NCI-H1105 treated with DMSO at 0.1 percent for 48 hours (cell line): Measurements from ENCODE around the gene P4HTM.
A peak's percentile ranks its signal among the peaks of the same experiment; 100 is the strongest.

Experiments used
- DNase-seq: peaks from one replicate; lab custom pipeline; 2025; lab: John Stamatoyannopoulos, UW

Gene P4HTM

DNA sequence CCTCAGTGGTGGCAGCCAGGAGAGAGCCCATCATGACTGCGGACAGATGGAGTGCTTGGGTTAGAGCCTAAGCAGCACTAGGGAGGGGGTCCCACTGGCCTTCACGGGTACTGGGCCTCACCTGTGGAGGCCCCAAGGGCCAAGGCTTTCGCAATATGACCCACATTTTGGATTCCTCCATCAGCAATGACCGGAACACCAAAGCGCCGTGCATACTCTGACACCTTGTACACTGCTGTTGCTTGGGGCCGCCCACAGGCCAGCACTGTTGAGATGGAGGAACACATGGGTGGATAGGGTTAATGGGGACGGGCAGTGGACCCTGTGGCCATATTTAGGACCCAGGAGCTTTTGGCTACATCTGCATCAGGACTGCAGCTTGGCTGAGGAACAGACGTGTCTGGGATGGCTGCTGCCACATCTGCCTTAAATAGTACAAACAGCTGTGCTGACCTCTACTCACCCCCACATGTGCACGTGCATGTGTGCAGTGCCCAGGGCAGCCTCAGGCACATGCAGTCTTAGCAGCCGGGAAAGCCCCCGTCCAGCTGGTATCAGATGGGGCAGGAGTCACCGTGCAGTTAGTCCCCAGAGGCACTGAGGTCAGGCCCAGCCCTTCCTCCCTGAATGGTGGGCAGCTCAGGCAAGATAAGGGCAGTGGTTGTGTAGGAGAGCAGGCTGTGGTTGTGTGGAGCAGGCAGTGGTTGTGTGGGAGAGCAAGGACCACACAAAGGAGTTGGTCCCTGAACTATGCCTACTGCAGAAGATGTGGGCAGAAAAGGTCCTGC is 35.2 kb downstream of the P4HTM start:
- no peak for DNase-seq

DNA sequence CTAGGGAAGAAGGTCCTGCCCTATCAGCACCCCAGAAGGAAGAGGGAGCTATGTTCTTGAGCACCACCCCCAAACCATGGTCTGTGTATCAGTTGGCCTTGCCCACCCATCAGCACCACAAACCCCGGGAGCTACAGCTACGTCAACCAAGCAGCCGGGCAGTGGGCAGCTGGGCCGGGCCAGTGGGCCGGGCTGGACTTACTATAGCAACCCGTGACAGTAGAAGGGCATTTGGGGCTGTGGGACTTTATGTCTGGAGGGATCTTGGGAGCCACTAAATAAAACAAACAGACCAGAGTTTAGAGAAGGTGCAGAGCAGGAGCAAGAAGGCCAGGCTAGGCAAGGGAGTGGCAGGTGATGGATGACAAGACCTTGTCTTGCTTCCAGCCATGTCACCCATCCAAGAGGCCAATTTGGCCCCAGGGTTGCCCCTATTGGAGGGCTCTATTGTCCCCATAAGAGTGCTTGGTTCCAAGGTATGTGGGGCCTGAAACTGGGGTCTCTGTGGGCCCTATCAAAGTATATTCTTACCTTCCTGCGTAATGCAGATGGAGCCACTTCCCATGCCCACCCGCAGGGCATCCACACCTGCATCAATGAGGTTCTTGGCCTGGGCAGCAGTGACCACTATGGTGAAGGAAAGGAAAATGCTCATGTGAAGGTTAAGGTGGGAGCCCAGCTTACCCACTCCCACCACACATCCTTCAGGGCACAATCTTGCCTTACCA is 35.9 kb downstream of the P4HTM start:
- DNase-seq: no peak

DNA sequence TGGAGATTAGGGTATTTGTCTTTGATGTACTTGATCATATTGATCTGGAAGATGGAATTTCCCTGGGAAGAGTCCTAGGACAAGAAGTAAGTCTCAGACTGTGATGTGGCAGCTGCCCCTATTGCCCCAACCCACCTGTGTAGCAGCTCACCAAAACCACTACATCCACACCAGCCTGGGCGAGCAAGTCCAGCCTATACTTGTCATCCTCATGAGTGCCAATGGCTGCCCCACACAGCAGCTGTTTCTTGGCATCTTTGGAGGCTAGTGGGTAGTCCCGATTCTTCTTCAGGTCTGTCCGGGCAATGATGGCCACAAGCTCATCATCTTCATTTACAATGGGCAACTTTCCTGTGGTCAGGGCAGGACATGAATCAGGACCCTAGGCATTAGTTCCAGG is 36.5 kb downstream of the P4HTM start:
- DNase-seq: no peak

DNA sequence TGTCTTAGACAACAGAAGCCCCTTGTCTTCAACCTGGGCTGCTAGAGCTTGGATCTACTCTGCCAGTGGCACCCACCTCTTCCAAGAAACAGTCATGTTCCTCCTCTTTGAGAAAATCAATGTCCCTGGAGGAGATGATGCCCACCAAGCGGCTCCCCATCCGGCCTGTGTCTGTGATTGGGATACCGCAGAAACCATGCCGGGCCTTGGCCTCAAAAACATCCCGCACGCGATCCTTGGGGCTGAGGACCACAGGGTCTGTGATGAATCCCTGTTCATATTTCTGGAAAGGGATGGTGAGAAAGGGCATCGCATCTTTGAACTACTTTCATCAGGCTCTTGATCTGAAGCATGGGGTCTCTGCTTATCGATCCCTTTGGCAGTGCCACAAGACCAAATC is 37.6 kb downstream of the P4HTM start:
- no peak for DNase-seq

- no peak for DNase-seq
Measured at GRCh38 chr3:49028298-49028672, 38.2 kb downstream of the P4HTM start.

DNA sequence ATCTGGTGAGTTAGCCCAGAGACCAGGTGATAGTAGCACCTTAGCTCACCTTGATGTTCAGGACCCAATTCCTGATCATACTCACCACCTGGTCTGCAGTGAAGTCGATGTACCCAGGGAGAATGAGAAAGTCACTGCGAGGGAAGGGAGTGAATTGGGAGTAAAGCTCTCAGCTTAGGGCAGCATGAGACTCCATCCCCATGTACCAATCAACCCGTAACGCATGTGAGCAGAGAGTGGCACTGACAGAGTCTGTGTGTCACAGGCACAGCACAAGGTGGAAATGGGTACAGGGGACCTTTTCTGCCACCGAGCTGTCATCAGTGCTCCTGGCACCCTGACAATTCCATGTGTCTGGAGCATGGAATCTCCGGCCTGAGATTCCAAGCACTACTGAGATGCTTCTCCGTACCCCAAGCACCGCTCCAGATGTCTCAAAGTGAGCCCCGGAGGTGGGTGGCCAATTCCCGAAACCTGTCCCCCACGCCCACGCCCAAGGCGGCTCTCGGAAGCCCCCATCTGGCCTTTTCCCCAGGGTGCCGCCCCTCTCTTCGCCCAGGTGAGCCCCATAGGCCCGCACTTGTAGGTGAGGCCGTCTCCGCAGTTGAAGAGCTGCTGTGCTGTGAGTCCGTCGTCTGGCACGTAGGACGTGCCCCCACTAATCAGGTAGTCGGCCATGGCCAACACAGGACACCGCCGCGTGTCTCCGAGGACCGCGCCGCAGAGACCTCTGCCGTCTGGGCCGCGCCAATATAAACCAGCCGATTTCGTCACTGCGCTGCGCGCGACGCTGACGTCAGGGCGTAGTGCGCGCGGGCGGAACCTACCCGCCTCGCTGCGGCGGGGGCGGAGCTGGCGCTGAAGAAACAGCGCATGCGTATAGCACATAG is 38.9 kb downstream of the P4HTM start, which contains the start of gene IMPDH2:
IMPDH2 (minus strand) TSS at position 726 of the 890 bp plus-strand sequence; CDS start at position 678, 48 bp downstream.
- DNase-seq: peak; percentile 72

- no peak for DNase-seq
Measured at GRCh38 chr3:49029563-49029884, 39.5 kb downstream of the P4HTM start.

DNA sequence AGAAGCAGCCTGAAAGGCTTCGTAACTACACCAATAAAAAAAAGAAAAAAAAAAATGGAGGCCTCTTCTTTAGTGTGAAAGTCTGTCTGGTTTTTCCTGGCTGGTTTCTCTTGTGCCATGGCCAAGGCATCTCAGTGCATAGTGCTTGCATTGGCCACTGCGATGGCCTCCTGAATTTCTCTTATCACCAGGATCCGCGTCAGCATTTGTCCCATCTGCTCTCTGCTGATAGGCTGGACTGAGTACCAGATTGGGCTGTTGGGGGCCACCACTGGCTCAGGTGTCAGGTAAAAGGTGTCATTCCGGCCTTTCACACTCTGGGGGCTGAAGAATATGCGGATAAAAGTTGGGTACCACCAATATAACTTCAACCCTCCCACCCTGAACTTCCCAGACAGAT is 40.3 kb downstream of the P4HTM start:
- no peak for DNase-seq

DNA sequence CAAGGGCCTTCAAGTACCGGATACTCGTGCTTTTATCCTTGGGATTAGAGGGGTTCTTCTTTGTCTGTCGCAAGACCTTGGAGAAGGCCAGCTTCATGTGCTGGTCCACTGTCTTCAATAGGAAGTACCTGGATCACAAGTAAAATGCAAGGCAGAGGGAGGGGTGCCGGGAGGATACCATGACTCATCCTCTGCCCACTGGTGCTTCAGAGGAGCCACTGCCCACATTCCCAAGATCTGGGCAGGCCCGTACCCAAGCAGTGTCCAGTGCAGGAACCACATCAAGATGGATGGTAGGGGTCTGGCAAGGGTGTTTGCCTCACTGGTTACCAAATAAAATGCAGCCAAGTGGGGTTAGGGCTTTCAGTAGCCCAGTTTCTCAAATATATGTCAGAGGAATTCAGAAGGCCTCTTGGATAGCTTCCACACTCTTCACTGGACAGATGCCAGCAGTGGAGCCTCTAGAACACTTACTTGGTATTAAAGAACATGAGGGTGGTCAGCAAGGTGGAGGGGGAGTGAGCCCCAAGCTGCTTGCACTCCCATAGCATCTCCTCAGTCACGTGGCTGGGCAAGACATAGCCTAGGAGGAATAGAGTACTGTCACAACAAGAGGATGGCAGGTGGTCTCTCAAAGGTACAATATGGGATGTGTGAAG is 42.7 kb downstream of the P4HTM start:
- DNase-seq: no peak

DNA sequence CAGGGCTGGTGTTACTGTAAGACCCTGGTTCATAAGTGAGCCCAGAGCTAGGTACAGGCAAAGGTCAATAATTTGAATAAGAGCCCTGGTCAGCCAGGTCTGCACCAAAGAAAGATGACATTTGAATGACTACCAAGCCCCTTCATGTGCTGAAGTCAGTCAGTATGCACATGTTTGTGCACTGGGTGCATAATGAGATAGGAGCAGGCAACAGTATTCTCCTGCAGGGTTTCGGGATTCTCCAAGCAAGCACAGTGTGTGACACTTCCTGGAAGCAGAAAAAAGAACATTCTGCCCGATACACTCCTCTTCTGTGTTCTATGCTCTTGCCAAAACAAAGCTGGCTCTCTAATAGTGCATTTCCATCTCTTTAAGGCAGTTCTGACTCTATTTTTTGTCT is 44.6 kb downstream of the P4HTM start:
- DNase-seq: no peak

- DNase-seq: no peak
Measured at GRCh38 chr3:49035281-49035680, 45.2 kb downstream of the P4HTM start.

- no peak for DNase-seq
Measured at GRCh38 chr3:49053543-49053942, 63.5 kb downstream of the P4HTM start.

- DNase-seq: no peak
Measured at GRCh38 chr3:49054344-49054862, 64.4 kb downstream of the P4HTM start.
